ENCODE data around the gene ENOPH1.
"Not testable (repeated sequence)": the region's sequence is repeated elsewhere in the genome, so short reads cannot be mapped to it uniquely, and the experiment has no call there.

The ENOPH1 gene

DNA sequence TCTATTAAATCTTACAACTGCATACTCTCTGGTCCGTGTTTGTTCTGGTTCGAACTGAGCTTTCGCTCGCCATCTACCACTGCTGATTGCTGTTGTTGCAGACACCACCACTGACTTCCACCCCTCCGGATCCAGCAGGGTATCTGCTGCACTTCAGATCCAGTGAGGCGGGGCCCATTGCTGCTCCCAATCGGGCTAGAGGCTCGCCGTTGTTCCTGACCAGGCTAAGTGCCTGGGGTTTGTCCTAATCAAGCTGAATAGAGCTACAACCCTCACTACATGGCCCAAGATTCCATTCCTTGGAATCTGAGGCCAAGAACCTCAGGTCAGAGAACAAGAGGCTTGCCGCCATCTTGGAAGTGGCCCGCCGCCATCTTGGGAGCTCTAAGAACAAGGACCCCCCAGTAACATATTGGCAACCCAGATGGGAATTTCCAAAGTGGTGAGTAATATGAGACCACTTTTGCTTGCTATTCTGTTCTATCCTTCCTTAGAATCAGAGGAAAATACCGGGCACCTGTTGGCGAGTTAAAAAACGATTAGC, 43.3 kb downstream of the ENOPH1 start:
- DNase-seq: no peak

- DNase-seq: not testable (repeated sequence)
These were observed 45.5 kb downstream of the ENOPH1 start for GRCh38 chr4:82475931-82476330.

DNA sequence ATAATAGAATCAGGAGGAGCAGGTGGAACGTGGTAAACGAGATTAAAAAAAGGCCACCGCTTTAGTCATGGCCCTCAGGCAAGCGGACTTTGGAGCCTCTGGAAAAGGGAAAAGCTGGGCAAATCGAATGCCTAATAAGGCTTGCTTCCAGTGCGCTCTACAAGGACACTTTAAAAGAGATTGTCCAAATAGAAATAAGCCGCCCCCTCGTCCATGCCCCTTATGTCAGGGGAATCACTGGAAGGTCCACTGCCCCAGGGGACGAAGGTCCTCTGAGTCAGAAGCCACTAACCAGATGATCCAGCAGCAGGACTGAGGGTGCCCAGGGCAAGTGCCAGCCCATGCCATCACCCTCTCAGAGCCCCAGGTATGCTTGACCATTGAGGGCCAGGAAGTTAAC, 47.1 kb downstream of the ENOPH1 start:
- not testable (repeated sequence) for DNase-seq

DNA sequence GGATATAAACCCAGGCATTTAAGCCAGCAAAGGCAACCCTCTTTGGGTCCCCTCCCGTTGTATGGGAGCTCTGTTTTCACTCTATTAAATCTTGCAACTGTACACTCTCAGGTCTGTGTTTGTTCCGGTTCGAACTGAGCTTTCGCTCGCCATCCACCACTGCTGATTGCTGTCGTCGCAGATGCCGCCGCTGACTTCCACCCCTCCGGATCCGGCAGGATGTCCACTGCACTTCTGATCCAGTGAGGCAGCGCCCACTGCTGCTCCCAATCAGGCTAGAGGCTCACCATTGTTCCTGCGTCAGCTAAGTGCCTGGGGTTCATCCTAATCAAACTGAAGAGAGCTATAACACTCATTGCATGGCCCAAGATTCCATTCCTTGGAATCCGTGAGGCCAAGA, 49.2 kb downstream of the ENOPH1 start:
- DNase-seq: no peak

DNA sequence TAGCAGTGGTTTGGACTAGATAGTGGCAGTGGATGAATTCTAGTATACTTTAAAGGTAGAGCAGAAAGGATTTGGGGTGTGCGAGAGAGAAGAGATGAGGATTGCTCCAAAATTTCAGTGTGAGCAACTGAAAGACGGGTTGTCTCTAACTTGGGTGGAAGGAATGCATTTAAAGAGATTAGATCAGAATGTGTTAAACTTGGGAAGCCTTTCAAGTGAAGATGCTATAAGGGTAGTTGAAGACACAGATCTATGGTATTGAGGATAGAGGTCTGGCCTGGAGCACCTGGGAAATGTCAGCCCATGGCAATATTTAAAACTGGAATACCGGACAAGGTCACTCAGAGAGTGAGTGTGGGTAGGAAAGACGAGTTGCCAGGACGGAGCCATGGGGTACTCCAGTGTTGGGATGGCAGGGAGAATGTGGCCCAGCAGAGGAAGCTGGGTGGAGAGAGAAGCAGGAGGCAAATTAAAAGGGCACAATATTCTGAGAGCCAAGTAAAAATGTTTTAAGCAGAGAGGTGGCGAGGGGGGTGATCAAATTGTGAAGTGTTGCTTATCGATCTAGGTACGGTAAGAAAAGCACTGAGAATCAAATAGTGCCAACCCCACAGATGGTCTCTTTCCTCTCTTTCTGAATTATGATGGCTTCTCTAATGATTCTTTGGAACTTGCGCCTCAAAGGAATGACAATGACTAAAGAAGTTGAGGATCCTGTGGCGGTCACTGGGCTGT, 50.5 kb downstream of the ENOPH1 start:
- DNase-seq: no peak

- DNase-seq: no peak
These were observed 51.1 kb downstream of the ENOPH1 start for GRCh38 chr4:82481506-82481840.

- no peak for DNase-seq
These were observed 52.0 kb downstream of the ENOPH1 start for GRCh38 chr4:82482387-82482786.

- DNase-seq: no peak
These were observed 54.8 kb downstream of the ENOPH1 start for GRCh38 chr4:82484996-82485783.

DNA sequence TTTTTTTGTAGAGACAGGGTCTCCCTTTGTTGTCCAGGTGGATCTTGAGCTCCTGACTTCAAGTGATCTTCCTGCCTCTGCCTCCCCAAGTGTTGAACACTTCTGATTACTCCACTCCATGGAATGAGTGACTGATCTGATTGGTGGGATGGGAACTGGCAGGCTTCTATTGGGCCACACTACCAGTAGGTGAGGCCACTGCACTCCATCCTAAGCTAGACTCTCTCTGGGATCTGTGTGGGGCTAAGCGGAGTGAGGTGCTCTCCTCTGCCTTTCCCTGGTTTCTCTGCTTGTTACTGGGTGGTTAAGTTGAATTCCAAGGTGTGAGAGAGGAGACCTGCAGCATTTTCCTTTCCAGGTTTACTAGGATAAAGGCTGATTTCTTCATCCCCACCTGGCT, 58.7 kb downstream of the ENOPH1 start:
- no peak for DNase-seq

- no peak for DNase-seq
These were observed 59.6 kb downstream of the ENOPH1 start for GRCh38 chr4:82489987-82490386.

- no peak for DNase-seq
These were observed 61.0 kb downstream of the ENOPH1 start for GRCh38 chr4:82491251-82491960.

GRCh38 chr4:82493721-82494425, 63.5 kb downstream of the ENOPH1 start:
- DNase-seq: no peak

DNA sequence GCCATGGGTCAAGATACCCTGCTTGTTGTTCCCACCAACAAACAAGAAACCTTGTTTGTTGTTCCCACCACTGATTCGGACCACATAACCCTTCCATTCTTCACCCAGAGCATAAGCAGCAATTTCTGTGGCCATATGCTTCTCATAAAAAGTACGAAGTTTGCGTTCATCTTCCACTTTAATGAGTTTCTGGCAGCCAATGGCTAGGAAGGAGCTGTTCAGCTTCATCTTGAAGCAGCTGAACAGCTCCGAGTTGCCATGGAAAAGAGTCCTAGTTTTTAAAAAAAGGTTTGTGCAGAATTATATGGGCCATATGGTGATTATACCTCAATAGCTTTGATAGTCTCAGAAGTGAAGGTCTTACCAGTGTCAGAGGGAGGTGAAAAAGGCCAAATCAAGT, 65.3 kb downstream of the ENOPH1 start:
- DNase-seq: no peak

DNA sequence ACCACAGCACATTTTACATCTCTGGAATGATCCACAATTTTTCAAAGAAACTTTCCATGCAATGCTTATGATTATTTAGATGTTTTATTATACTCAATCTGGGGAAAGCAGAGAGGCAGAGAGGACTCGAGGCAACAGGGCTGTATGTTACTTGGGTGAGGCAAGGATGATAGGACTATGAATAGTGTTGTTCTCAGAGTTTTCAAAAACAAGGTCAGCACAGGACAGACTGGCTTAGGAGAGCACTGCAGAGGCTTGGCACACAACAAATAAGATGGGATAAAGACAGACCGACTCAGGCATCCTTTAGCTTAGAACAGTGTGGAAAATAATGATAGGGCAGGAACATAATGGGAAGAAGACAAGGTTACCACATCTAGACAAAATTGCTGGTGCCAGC, 66.0 kb downstream of the ENOPH1 start:
- no peak for DNase-seq

GRCh38 chr4:82499738-82500434, 69.5 kb downstream of the ENOPH1 start:
- no peak for DNase-seq

- DNase-seq: peak; percentile 86
These were observed 70.2 kb downstream of the ENOPH1 start for GRCh38 chr4:82500435-82501153.

- DNase-seq: no peak
These were observed 70.7 kb downstream of the ENOPH1 start for GRCh38 chr4:82501154-82501442.

- no peak for DNase-seq
These were observed 77.6 kb downstream of the ENOPH1 start for GRCh38 chr4:82508011-82508410.

GRCh38 chr4:82508806-82509428, 78.5 kb downstream of the ENOPH1 start:
- peak; percentile 32 for DNase-seq

- DNase-seq: no peak
These were observed 79.8 kb downstream of the ENOPH1 start for GRCh38 chr4:82510216-82510615.
